Jurkat, Clone E6-1 (cell line): Measurements from ENCODE around the gene FGF16.
A peak's percentile ranks its signal among the peaks of the same experiment; 100 is the strongest.
"Not testable (repeated sequence)": the region's sequence is repeated elsewhere in the genome, so short reads cannot be mapped to it uniquely, and the experiment has no call there.

Experiments
- DNase-seq: peaks from one replicate; pipeline ENCODE4 v3.0.0-alpha.2; 2011; ENCODE audit warnings: low read depth, low spot score
- H3K4me3 ChIP-seq: 2 replicates; pipeline ENCODE4 v1.5.1; 2011; ENCODE audit warnings: mild to moderate bottlenecking, low read length, control low read depth, moderate library complexity

FGF16 gene

GRCh38 chrX:77444075-77444474 lies 3.1 kb upstream of the FGF16 start:
- DNase-seq, result no peak
- H3K4me3 ChIP-seq, result no peak overlapping the region

- DNase-seq, result no peak
- H3K4me3 ChIP-seq, result no peak overlapping the region
Observed at GRCh38 chrX:77444545-77444944, 2.6 kb upstream of the FGF16 start.

- DNase-seq, result no peak
- H3K4me3 ChIP-seq, result no peak overlapping the region
Observed at GRCh38 chrX:77446029-77446585, 1.1 kb upstream of the FGF16 start.

- no peak overlapping the region for H3K4me3 ChIP-seq
- no peak for DNase-seq
Observed at GRCh38 chrX:77447653-77448569, 722 bp downstream of the FGF16 start.

- no peak for DNase-seq
- H3K4me3 ChIP-seq, result no peak overlapping the region
Observed at GRCh38 chrX:77450415-77450814, 3.2 kb downstream of the FGF16 start.

- no peak for DNase-seq
- H3K4me3 ChIP-seq, result no peak overlapping the region
Observed at GRCh38 chrX:77450996-77451395, 3.8 kb downstream of the FGF16 start.

- no peak for DNase-seq
Observed at GRCh38 chrX:77453190-77453589, 6.0 kb downstream of the FGF16 start.

GRCh38 chrX:77455437-77455836 lies 8.2 kb downstream of the FGF16 start:
- H3K4me3 ChIP-seq, result no peak overlapping the region
- no peak for DNase-seq

More at GRCh38 chrX:77453190-77453589, 6.0 kb downstream of the FGF16 start:
- no peak overlapping the region for H3K4me3 ChIP-seq

- no peak for DNase-seq
- H3K4me3 ChIP-seq, result no peak overlapping the region
Observed at GRCh38 chrX:77484045-77484444, 36.9 kb downstream of the FGF16 start.

GRCh38 chrX:77493677-77494553 lies 46.7 kb downstream of the FGF16 start:
- DNase-seq, result no peak
- H3K4me3 ChIP-seq, result no peak overlapping the region

GRCh38 chrX:77500164-77500563 lies 53.0 kb downstream of the FGF16 start:
- DNase-seq, H3K4me3 ChIP-seq: not testable (repeated sequence)

- no peak overlapping the region for H3K4me3 ChIP-seq
Observed at GRCh38 chrX:77502951-77503525, 55.8 kb downstream of the FGF16 start.

GRCh38 chrX:77505227-77505626 lies 58.0 kb downstream of the FGF16 start:
- no peak overlapping the region for H3K4me3 ChIP-seq
- peak; percentile 28 for DNase-seq

More at GRCh38 chrX:77502951-77503525, 55.8 kb downstream of the FGF16 start:
- no peak for DNase-seq
